Esophagus squamous epithelium (tissue), 4 donors: ENCODE measurements around the gene YTHDF2.

Experiments used
- CTCF ChIP-seq, 6 experiments: fragments of 450-650 bp in 4 of 6; fragments of 200-600 bp in 2 of 6; sonication (generic) in 2 of 6; IDR thresholded peaks; one replicate each; pipeline ENCODE4 v1.5.1; 2016 to 2019; ENCODE audit warnings: antibody characterized with exemption in 6 of 6, mild to moderate bottlenecking in 4 of 6, moderate library complexity in 4 of 6
- POLR2A ChIP-seq, 4 donors: fragments of 450-650 bp; IDR thresholded peaks; one replicate each; pipeline ENCODE4 v1.6.1; 2017; ENCODE audit warnings: antibody characterized with exemption in 4 of 4, mild to moderate bottlenecking in 4 of 4, moderate library complexity in 3 of 4

- TF ChIP-seq CTCF (IDR thresholded peaks at IDR 0.05) (no peak), POLR2A (IDR thresholded peaks at IDR 0.05) (no peak)
Observed at GRCh38 chr1:28703629-28704028, 33.1 kb upstream of the YTHDF2 start.
